Ascending aorta (tissue), 2 donors: ENCODE measurements around the gene AKT3. TPM values are rescaled to one million over a fixed set of nuclear protein-coding genes. Genes with fewer than 3 reads are reported as not detected.

Experiments used
- DNase-seq, 2 donors: peaks; one replicate each; pipeline ENCODE4 v3.0.0-alpha.2; 2019; ENCODE audit warnings: low spot score in 2 of 2
- H3K27ac ChIP-seq, 2 donors: fragments of 200-600 bp; sonication (generic); one replicate each; pipeline ENCODE4 v1.5.1; 2016 to 2017; ENCODE audit warnings: mild to moderate bottlenecking in 1 of 2
- H3K27me3 ChIP-seq: fragments of 200-600 bp; sonication (generic); one replicate; pipeline ENCODE4 v1.5.1; 2017
- H3K36me3 ChIP-seq, 2 donors: fragments of 200-600 bp; sonication (generic); one replicate each; pipeline ENCODE4 v1.5.1; 2016
- H3K4me1 ChIP-seq, 2 donors: fragments of 200-600 bp; sonication (generic); one replicate each; pipeline ENCODE4 v1.5.1; 2016 to 2017; ENCODE audit warnings: mild to moderate bottlenecking in 1 of 2
- H3K4me3 ChIP-seq, 2 donors: fragments of 200-600 bp; sonication (generic); one replicate each; pipeline ENCODE4 v1.5.1; 2016 to 2017; ENCODE audit warnings: mild to moderate bottlenecking in 1 of 2
- H3K9me3 ChIP-seq, 2 donors: fragments of 200-600 bp; sonication (generic); one replicate each; pipeline ENCODE4 v1.5.1; 2016
- CTCF ChIP-seq, 3 experiments: fragments of 200-600 bp in 2 of 3; fragments of 450-650 bp in 1 of 3; sonication (generic) in 2 of 3; IDR thresholded peaks; one replicate each; pipeline ENCODE4 v1.5.1; 2016 to 2019; ENCODE audit warnings: antibody characterized with exemption in 3 of 3, mild to moderate bottlenecking in 1 of 3, moderate library complexity in 1 of 3
- intact Hi-C: fragments of 100-400 bp; cut with DNase I; formaldehyde crosslinking; loops from one replicate; pipeline ENCODE4 v1.15.1; 2023
- total RNA-seq: library from RNA; depleted of rRNA; stranded (reverse); fragments of >200 nt; gene quantifications from one replicate; pipeline ENCODE4 v1.1.0, GENCODE V29; 2016

The AKT3 gene
- total RNA-seq, 1 donor from 2014 or later: 38.0 TPM

- H3K4me3 ChIP-seq: no peak overlapping the region
- H3K4me1 ChIP-seq: peaks cover 0 to 9% of the 10 kb centered on the region in 2 donors
- no peak for DNase-seq
- H3K27ac ChIP-seq: no peak overlapping the region
- no peaks in the 10 kb centered on the region for H3K9me3 ChIP-seq
- intact Hi-C loops: no loop called here
- H3K36me3 ChIP-seq: peaks cover 4 to 23% of the 10 kb centered on the region in 2 donors
- H3K27me3 ChIP-seq: no peaks in the 10 kb centered on the region
- no peak for TF ChIP-seq CTCF (IDR thresholded peaks at IDR 0.05)
These were observed 350.3 kb downstream of the AKT3 start for GRCh38 chr1:243499711-243500110.

- intact Hi-C loops: no loop called here
- Histone ChIP-seq H3K4me3 (no peak overlapping the region), H3K27ac (no peak overlapping the region)
These were observed 350.8 kb downstream of the AKT3 start for GRCh38 chr1:243499248-243499647.

GRCh38 chr1:243497939-243498681 lies 351.9 kb downstream of the AKT3 start:
- no peak for TF ChIP-seq CTCF (IDR thresholded peaks at IDR 0.05)
- H3K9me3 ChIP-seq: no peaks in the 10 kb centered on the region
- peaks cover 0 to 9% of the 10 kb centered on the region in 2 donors for H3K4me1 ChIP-seq
- no peaks in the 10 kb centered on the region for H3K27me3 ChIP-seq
- no peak overlapping the region for H3K27ac ChIP-seq
- no peak overlapping the region for H3K4me3 ChIP-seq
- DNase-seq: no peak
- intact Hi-C loops: no loop called here
- H3K36me3 ChIP-seq: peaks cover 2 to 11% of the 10 kb centered on the region in 2 donors

More at GRCh38 chr1:243499248-243499647, 350.8 kb downstream of the AKT3 start:
- no peak for DNase-seq
- no peak for TF ChIP-seq CTCF (IDR thresholded peaks at IDR 0.05)
- peaks cover 0 to 9% of the 10 kb centered on the region in 2 donors for H3K4me1 ChIP-seq
- no peaks in the 10 kb centered on the region for H3K9me3 ChIP-seq
- no peaks in the 10 kb centered on the region for H3K27me3 ChIP-seq
- H3K36me3 ChIP-seq: peaks cover 4 to 22% of the 10 kb centered on the region in 2 donors

GRCh38 chr1:243496806-243497205 lies 353.2 kb downstream of the AKT3 start:
- Histone ChIP-seq H3K27ac (peak overlapping the region; percentile 77 to 83), H3K9me3 (no peaks in the 10 kb centered on the region), H3K27me3 (no peaks in the 10 kb centered on the region), H3K4me3 (no peak overlapping the region), H3K4me1 (peaks cover 0 to 9% of the 10 kb centered on the region in 2 donors), H3K36me3 (no peaks in the 10 kb centered on the region)
- no peak for TF ChIP-seq CTCF (IDR thresholded peaks at IDR 0.05)
- intact Hi-C loops: no loop called here
- DNase-seq: no peak

- H3K27ac ChIP-seq: peak overlapping the region; percentile 77 to 83
- H3K4me3 ChIP-seq: peak overlapping the region in 1 of 2 donors; percentile 16
- H3K9me3 ChIP-seq: no peaks in the 10 kb centered on the region
- no peak for DNase-seq
- intact Hi-C loops: no loop called here
- H3K4me1 ChIP-seq: peaks cover 0 to 9% of the 10 kb centered on the region in 2 donors
- no peaks in the 10 kb centered on the region for H3K27me3 ChIP-seq
- H3K36me3 ChIP-seq: no peaks in the 10 kb centered on the region
- no peak for TF ChIP-seq CTCF (IDR thresholded peaks at IDR 0.05)
These were observed 353.8 kb downstream of the AKT3 start for GRCh38 chr1:243496187-243496646.
